Measurements from ENCODE around the gene ADAM10. TPM values are rescaled to one million over a fixed set of nuclear protein-coding genes. Genes with fewer than 3 reads are reported as not detected.
A peak's percentile ranks its signal among the peaks of the same experiment; 100 is the strongest.

The ADAM10 gene
- total RNA-seq, 4 donors from 2014 or later = 42.9 to 83.3 (median 62.7) TPM

GRCh38 chr15:58738046-58738707 is 11.3 kb downstream of the ADAM10 start:
- no peak for TF ChIP-seq POLR2A (IDR thresholded peaks at IDR 0.05)
- TF ChIP-seq CTCF (IDR thresholded peaks at IDR 0.05) = no peak
- Histone ChIP-seq H3K27ac (peak overlapping the region in 1 of 4 donors; percentile 2), H3K27me3 (no peaks in the 10 kb centered on the region), H3K4me1 (peaks cover 0 to 22% (median 1%) of the 10 kb centered on the region in 4 donors), H3K4me3 (no peak overlapping the region), H3K9me3 (no peaks in the 10 kb centered on the region), H3K36me3 (no peaks in the 10 kb centered on the region)
- no peak for DNase-seq

- Histone ChIP-seq H3K27me3 (no peaks in the 10 kb centered on the region), H3K27ac (no peak overlapping the region), H3K4me3 (no peak overlapping the region), H3K4me1 (peaks cover 0 to 16% (median 1%) of the 10 kb centered on the region in 4 donors), H3K9me3 (no peaks in the 10 kb centered on the region), H3K36me3 (no peaks in the 10 kb centered on the region)
- TF ChIP-seq CTCF (IDR thresholded peaks at IDR 0.05) (no peak), POLR2A (IDR thresholded peaks at IDR 0.05) (no peak)
- no peak for DNase-seq
Measured at GRCh38 chr15:58737298-58737697, 12.2 kb downstream of the ADAM10 start.

GRCh38 chr15:58736018-58736643 is 13.4 kb downstream of the ADAM10 start:
- peaks cover 0 to 13% (median 1%) of the 10 kb centered on the region in 4 donors for H3K4me1 ChIP-seq
- no peak for DNase-seq
- H3K27me3 ChIP-seq = no peaks in the 10 kb centered on the region
- no peaks in the 10 kb centered on the region for H3K9me3 ChIP-seq
- no peak overlapping the region for H3K4me3 ChIP-seq
- no peak for TF ChIP-seq POLR2A (IDR thresholded peaks at IDR 0.05)
- no peaks in the 10 kb centered on the region for H3K36me3 ChIP-seq
- H3K27ac ChIP-seq = no peak overlapping the region

GRCh38 chr15:58734859-58735258 is 14.6 kb downstream of the ADAM10 start:
- no peak overlapping the region for H3K27ac ChIP-seq
- no peaks in the 10 kb centered on the region for H3K27me3 ChIP-seq
- H3K4me1 ChIP-seq = peaks cover 0 to 13% (median 1%) of the 10 kb centered on the region in 4 donors
- no peak for DNase-seq
- TF ChIP-seq CTCF (IDR thresholded peaks at IDR 0.05) (no peak), POLR2A (IDR thresholded peaks at IDR 0.05) (no peak)
- no peak overlapping the region for H3K4me3 ChIP-seq
- H3K36me3 ChIP-seq = no peaks in the 10 kb centered on the region
- no peaks in the 10 kb centered on the region for H3K9me3 ChIP-seq

- Histone ChIP-seq H3K27ac (no peak overlapping the region), H3K4me3 (no peak overlapping the region), H3K36me3 (no peaks in the 10 kb centered on the region), H3K4me1 (peaks cover 0 to 13% (median 0%) of the 10 kb centered on the region in 4 donors), H3K9me3 (no peaks in the 10 kb centered on the region), H3K27me3 (no peaks in the 10 kb centered on the region)
- no peak for TF ChIP-seq POLR2A (IDR thresholded peaks at IDR 0.05)
- no peak for TF ChIP-seq CTCF (IDR thresholded peaks at IDR 0.05)
- DNase-seq = no peak
Measured at GRCh38 chr15:58732625-58733363, 16.7 kb downstream of the ADAM10 start.

All from Peyer's patch (tissue), 4 donors.